GM21576 (cell line): ENCODE measurements around the gene PGAM2.

Source experiments
- ATAC-seq: cut with Tn5 transposase; IDR thresholded peaks from one replicate; pipeline ENCODE4 v1.9.1; 2021; ENCODE audit warnings: mild to moderate bottlenecking, moderate library complexity; ENCODE audit not compliant: unreplicated experiment

Gene PGAM2

DNA sequence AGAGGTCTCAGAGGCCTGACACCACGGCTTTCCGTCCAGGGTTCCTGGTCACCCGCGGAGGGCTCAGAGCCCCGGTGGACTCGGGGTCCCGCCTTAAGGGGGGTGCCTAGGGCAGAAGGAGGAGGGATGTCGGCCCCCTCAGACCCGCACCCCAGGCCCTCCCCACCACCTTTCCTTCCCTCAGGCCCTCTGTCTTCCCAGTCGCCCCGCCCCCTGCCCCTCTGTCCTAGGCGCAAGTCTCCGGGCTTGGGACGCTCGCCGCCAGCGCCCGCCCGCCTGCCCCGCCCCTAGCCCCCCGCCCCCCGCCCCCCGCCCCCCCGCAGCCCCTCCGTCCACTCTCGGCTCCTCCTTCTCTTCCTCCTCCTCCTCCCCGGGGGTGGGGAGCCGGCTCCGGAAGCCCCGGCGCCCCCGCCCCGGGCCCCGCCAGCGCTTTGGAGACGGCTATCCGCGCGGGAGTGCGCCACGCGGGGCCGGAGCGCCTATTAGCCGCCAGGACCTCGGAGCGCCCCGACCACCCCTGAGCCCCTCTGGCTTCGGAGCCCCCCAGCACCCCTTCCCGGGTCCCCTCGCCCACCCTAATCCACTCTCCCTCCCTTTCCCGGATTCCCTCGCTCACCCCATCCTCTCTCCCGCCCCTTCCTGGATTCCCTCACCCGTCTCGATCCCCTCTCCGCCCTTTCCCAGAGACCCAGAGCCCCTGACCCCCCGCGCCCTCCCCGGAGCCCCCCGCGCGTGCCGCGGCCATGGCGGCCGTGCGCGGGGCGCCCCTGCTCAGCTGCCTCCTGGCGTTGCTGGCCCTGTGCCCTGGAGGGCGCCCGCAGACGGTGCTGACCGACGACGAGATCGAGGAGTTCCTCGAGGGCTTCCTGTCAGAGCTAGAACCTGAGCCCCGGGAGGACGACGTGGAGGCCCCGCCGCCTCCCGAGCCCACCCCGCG lies 38.8 kb upstream of the PGAM2 start, which contains the start of gene AEBP1:
TSS of gene AEBP1 (plus strand) at position 423 of the 937 bp plus-strand sequence. CDS start at position 744, 321 bp downstream.
- ATAC-seq, result no peak

DNA sequence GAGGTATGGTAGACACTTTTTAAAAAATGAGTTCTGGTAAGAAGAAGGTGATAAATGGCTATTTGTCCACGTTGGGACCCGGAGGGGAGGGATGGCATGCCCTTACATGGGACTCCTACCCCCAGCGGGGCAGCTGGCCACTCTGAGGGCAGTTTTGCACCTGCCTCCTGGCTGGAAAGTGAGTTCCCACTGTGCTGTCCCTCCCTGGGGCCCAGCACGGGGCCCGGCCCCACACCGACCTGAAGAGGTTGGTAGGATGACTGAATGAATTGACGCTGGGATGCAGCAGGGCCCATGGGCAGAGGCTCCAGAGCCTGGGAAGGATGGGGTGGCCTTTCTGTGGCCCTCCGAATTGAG lies 38.2 kb upstream of the PGAM2 start:
- no peak for ATAC-seq

DNA sequence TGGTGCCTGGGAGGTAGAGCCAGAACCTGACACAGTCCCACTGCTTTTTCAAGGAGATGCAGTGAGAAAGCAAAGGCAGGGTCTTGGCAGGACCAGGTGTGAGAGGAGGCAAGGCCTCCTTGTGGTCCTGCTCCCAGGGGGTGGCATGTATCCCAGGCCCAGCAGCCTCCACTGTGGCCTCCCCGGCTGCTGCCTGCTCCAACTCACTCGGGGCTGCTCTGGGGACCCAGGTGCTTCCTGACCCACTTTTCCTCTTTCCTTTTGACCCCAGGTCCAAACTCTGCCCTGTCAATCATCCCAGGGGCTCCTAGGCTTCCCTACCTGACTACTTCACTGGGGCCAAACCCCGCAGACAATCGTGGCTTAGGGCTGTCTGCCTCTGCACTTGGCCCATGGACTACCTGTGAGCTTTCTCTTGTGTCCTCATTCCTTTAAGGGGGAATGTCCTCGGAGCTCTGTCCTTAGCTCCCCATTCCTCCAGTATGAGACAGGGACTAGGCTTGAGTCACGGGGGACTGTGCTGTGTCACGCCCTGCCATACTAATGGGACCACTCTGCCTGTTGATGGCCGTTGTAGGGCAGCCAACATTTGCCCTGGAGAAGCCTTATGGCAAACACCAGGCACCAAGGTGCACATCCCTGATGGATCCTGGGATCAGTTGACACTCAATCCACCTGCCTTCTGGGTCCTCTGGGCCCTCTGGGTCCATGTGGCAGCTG lies 37.6 kb upstream of the PGAM2 start:
- ATAC-seq, result no peak

DNA sequence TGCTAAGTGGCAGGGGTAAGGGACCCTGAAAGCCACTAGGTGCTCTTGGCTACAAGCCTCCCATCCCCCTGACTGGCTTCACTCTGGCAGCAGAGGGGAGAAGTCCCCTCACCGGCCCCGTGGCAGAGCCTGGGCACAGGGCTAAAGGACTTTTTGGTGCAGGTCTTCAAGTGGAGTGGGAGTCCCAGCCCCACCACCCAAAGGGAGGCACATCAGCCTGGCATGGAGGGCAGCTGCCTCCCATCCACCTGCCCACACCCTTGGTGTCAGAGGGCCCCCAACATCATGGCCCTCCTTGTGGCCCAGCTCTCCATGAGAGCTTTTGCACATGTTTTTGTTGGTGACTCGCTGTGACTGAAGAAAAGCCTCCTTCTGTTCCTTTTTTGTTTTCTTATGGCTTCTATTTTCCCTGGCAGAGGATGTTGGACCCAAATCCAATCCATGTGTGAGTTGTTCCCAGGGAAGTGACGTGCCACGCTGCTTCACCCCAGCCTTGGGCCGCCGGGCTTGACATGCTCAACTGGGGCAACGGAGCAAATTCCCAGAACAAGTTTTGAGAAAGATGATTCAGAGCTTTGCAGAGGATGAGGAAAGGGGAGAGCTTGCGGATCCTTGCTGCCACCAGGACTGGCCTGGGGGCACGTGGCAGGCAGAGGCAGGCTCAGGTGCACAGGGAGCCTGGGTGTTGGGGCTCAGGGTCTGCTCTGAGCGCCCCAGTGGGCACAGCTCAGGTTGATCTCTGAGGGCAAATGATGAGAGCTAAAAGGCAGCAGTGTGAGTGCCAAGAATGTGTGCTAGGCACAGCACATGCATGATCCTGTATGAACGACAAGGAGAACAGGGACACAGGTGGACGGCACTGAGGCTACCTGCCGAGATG lies 36.8 kb upstream of the PGAM2 start:
- ATAC-seq, result no peak

DNA sequence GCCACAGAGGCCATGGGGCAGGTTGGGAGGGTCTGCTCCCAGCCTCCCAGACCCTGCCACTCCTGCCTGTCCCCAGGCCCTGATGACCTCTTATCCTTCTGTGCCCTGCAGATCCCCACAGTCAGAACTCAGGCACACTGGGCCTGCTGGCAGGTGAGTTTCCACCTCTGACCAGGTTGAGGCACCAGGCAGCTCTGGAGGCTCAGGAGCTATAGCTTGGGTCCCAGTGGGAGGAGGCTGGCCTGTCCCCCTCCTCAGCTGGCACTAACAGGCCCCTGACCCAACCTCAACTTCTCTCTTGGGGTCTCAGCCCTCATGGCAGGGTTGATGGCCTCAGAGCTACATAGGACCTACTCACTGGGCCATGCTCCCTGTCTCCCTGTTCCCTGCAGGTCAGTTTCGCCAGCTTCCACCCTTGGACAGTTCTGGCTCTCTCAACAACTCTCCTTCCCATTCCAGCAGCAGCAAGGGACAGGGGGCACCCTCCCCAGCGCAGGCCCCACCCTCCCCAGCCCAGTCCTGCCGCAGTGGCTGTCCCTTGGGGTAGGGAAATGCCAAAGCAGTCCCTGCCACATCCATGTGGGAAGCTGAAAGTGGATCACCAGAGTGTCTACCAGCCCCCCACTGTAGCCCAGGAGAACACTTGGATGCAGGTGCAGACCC lies 36.1 kb upstream of the PGAM2 start:
- no peak for ATAC-seq

DNA sequence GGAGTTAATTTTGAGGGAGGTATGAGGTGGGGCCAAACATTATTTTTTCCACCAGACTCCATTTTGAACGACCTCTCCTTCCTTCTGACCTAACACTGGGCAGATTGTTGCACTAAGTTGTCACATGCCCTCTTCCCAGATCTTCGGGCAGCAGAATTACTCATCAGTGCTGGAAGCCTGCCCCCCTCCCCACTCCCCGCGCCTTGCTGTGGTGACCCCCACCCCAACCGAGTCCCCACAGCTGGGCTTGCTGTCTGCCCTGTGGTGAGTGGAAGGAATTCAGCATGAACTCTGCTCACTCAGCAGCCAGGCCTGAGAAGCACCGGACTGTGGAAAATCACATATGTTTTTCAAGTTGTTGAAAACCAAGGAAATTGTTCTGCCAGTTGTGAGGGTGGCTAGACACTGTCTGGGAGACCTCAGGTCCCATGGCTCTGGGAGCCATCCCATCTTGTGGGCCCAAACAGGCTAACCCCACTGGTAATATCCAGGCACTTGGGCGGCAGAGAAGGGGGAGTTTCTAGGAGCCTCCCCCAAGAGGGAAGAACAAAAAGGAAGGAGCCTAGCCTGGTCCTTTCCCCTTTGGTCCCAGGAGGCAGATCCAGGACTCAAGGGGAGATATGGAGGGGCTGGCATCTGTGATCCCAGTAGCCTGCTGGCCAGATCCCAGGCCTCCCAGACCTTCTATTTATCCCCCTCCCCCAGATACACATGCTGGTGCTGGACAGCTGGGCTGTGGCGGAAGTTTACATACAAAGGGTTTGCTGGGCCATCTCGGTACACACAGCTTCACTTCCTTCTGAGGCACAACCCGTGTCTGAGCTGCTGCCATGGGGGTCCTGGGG lies 35.3 kb upstream of the PGAM2 start:
- ATAC-seq, result no peak

DNA sequence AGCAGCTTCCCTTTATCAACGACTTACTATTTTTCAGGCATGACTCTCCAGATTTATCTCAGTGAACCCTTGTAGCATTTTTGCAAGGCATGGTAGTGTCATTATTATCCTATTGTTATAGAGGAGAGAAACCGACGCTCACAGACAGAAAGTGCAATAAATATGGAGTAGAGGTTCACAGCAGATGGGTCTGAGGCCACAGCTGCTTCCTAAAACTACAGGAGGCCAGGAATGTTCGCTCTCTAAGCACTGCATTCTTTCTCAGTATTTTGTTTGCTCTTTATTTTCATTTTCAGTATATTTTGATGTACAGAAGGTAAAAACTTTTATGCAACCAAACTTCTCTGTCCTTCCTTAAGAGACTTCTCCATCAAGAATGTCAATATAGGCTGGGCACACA lies 34.3 kb upstream of the PGAM2 start:
- ATAC-seq, result no peak

DNA sequence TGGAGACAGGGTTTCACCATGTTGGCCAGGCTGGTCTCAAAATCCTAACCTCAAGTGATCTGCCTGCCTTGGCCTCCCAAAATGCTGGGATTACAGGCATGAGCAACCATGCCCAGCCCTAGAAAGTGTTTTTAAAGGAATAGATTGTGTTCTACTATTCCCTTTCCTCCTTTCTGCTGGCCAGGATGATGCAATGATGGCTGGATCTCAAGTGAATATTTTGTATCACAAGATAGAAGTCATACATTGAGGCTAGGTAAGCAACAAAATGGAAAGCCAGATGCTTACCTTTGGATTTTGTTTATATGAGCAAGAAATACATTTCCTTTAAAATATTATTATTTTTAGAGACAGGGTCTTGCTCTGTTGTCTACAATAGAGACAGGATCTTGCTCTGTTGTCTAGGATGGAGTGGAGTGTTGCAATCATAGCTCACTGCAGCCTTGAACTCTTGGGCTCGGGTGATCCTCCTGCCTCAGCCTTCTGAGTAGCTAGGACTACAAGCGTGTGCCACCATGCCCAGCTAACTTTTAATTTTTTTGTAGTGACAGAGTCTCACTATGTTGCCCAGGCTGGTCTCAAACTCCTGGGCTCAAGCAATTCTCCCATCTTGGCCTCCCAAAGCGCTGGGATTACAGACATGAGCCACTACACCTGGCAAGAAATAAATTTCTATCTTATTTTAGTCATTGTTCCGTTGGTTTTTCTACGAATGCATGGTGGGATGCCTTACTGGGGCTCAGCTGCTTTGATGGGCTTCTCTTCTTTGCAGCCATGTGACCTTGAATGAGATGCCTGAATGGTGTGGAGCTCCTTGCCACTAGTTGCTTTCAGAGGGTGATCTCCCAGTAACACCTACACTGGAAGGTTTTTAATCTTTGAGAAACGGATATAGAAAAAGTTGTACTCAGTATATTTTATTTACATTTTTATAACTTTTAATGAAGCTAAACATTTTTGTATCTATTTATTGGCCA lies 33.0 kb upstream of the PGAM2 start:
- ATAC-seq, result no peak

DNA sequence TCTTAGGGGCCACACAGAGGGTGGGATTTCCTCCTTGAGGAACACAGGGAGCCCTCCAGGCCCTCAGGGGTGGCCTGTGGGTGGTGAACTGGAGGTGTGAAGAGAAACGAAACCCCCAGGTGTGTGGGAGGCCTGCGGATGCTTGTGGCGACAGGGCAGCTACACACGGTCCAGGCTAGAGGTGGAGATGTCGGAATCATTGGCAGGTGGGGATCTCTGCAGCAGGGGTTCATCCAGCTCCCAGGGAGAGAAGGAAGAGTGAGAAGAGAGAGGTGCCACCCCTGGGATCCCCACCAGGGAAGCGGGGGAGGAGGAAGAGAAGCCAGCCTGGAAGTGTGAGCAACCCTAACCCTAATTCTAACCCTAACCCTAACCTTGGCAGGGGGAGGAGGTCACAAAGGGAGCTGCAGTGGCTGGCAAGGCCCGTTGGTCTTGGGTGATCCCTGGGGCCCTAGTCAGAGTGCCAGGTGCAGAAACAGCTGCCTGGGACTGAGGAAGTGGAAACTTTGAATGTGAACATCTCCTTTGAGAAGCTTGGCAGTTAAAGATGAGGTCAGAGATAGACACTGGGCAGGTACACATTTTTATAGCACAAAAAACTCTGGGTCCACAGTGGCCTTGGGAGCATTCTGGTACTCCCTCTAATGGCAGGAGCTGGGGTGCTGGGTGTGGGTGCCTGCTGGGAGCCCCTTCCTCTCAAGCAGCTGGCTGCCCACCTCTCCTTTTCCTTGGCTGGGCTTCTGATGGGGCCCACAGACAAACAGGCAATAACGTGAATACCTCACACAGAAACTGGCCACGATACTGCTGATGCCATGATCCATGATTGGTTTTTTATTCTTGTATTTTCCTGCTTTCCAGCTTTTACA lies 31.9 kb upstream of the PGAM2 start:
- ATAC-seq, result peak; percentile 80

DNA sequence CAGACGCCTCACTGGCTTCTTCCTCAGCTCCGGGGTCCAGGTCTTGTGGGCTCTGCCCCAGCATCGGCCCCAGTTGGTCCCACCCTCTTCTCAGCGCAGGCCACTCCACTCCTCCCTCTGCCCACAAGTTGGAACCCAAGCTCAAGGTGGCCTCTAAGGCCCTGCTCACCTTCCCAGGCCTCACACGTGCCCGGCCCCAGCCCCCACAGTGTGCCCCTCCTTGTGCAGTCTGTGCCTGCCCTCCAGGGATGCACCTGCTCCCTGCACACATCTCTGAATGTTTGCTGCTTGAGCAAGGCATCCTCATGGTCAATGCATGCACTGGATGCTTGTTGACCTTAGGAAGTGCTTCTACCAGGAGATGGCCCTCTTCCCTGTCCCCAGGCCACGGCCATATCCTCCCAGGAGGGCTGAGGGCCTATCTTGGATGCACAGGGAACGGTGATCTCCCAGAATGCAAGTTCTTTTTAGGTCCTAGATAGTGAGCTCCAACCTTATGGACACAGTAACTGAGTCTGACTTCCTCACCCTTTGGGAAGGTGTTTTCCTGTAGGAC lies 31.0 kb upstream of the PGAM2 start:
- no peak for ATAC-seq

DNA sequence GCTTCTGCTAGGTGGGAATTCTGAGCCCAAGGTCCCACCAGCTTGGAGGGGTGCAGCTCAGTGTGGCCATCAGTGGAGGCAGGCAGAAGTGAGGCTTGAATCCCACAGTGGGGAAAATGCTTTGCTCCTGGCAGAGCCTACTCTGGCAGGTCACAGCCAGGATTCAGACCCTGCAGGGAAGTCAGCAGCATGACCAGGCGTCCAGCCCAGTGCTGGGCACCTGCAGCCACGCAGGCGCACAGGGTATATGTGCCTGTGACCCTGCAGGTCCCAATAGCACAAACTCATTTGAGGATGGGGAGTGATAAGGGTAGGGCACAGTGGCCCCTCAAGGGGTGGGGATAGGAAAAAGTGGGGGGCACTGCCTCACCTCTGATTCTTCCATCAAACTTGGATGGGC lies 30.4 kb upstream of the PGAM2 start:
- no peak for ATAC-seq

DNA sequence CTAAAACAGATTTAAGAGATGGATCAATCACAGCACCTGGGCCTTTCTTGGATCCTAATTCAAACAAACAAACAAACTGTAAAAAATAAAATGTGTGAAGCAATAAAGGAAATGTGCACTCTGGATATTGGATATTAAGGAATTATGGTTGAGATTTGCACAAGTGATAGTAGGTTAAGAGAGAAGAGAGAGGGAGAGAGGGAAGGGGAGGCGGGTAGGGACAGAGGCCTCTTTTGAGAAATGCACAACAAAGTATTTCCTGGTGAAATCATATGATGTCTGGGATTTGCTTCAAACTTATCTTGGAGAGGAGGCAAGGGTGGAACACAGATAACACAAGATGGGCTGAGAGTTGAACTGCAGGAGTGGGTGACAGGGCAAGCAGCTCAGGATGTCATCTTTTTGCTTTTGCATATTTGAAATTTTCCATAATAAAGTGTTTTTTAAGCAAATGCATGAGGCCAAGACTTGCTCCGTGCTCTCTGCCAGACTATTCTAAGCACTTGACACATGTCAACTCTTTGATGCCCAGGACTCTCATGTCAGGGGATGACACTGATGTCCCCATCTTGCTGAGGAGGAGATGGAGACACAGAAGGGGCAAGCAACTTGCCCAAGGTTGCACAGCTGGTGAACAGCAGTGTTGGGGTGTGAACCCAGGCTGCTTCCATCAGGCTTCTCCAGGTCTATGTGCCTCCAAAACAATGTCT lies 29.7 kb upstream of the PGAM2 start:
- no peak for ATAC-seq

DNA sequence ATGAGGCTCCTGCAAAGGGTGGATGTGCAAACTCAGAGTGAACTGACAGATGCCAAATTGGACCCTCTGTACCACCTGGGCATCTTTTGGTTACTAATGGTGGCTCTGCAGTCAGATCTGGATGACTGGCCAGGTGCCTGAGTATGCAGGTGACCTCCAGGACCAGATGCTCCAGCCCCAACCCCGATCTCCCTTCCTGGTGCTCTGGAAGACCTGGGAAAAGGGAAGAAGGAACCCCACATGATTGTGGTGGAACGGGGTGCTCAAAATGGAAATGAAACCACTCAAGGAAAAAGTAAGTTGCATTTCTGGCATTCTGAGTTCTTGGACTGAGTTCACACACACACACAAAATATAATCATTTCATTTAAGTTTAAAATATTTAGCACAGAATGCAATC lies 29.0 kb upstream of the PGAM2 start:
- ATAC-seq, result no peak

DNA sequence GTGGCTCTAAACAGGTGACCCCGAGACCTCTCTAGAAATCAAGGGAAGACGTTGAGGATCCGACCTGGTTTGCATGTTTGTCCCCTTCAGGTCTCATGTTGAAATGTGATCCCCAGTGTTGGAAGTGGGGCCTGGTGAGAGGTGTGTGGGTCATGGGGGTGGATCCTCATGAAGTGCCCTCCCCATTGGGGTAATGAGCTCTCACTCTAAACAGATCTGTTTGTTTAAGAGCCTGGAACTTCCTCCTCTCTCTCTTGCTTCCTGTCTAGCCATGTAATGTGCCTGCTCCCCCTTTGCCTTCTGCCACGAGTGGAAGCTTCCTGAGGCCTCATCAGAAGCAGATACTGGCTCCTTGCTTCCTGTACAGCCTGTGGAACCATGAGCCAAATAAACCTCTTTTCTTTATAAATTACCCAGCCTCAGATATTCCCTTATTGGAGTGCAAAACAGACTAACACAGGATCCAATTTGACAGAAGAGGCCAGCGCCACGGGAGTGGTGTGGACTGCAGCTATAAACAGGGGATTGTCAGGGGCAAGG lies 27.8 kb upstream of the PGAM2 start:
- ATAC-seq, result no peak

DNA sequence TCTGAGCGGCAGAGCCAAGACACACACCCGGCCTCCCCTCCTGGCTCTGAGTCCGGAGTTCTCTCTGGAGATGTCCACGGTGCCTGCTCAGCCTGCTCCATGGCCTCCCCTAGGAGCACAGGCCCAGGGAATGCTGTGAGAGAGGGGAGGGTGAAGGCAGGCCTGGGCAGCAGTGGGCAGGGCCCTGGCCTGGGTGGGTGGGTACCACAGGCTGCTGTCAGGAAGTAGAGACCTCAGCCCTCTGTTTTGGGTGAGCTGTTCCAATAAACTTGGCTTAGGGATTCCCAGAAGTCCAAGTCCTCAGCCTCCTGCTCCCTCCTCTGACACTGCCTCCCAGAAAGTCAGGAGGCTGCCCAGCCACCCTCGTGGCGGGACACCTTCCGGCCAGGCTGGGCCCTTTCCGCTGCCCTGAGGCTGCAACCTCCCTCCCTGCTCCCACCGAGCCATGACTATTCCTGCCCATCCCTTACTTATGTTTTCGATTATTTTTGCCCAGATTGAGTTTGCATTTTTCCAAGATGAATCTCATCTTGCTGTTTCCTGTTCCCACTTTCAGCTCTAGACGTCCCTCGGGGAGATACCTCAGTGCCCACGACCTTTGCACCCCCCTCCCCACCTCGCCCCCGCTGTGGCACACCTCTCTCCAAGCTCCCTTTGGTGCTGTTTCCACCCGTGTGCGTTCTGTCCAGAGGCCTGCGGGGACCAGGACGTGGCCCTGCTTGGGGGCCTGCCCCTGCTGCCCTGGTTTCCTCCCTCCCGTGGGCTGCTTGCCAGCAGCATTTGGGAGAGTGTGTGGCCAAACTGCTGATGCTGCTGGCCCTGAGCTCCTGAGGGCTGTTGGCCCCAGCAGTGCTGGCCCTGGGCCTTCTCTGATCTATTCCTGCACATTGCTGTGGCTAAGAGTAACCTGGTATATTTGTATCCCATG lies 22.8 kb upstream of the PGAM2 start:
- no peak for ATAC-seq
